GM19397 (cell line): ENCODE measurements around the gene AAK1.
"Not testable (repeated sequence)": the region's sequence is repeated elsewhere in the genome, so short reads cannot be mapped to it uniquely, and the experiment has no call there.

Experiments used
- ATAC-seq: cut with Tn5 transposase; IDR thresholded peaks from one replicate; pipeline ENCODE4 v1.9.1; 2021; ENCODE audit warnings: mild to moderate bottlenecking, moderate library complexity; ENCODE audit not compliant: unreplicated experiment

AAK1 gene

GRCh38 chr2:69628325-69629021 is 15.1 kb downstream of the AAK1 start:
- no peak for ATAC-seq

DNA sequence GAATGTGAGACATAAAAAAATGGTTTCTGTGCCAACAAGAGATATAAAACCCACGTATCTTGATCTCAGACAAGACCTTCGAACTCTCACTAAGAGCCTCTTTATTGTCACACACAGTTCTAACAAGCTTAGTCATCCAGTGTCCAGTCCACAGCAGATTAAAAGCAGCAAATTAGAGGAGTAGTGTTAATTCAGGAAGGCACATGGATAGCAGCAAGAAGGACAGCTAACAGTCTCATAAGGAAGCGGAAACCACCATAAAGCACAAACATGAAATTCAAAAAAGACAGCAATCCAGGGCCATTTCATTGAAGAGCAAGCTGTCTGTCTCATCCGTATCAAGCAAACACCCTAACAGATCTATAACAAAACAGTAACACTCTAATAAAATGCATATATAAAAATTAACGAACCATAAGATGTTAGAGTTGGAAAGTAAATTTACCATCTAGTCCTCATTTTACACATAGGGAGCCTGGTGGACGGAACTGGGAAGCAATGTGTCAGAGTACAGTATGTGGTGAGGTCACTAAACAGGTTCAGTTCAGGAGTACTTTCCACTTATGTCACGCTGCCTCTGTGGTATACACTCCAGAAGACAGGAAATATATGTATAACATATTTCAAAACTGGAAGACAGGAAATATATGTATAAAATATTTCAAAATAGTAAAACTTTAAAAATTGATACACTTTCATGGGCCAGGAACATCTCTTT is 18.3 kb downstream of the AAK1 start:
- no peak for ATAC-seq

- no peak for ATAC-seq
Observed at GRCh38 chr2:69624611-69625010, 18.9 kb downstream of the AAK1 start.

DNA sequence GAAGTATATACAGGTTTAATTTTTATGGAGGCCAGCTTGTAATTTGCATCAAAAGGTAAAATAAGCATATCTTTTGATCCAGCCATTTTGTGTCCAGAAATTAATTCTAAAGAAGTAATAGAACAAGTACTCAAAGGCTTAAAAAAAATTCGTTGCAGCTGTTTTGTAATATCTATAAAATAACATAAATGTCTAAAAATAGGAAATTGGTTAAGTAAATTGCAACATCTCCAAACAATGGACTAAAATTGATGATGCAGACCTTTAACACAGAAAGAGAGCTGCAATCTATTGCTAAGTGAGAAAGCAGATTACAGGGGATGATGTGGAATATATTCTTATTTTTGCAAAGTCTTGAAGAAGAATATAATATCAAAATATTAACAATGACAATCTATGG is 19.4 kb downstream of the AAK1 start:
- ATAC-seq, result no peak

GRCh38 chr2:69623236-69623635 is 20.3 kb downstream of the AAK1 start:
- no peak for ATAC-seq

DNA sequence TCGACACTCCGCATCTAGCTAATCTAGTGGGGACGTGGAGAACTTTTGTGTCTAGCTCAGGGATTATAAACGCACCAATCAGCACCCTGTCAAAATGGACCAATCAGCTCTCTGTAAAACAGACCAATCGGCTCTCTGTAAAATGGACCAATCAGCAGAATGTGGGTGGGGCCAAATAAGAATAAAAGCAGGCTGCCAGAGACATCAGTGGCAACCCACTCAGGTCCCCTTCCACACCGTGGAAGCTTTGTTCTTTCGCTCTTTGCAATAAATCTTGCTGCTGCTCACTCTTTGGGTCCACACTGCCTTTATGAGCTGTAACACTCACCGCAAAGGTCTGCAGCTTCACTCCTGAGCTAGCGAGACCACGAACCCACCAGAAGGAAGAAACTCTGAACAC is 20.7 kb downstream of the AAK1 start:
- ATAC-seq, result not testable (repeated sequence)

GRCh38 chr2:69622017-69622540 is 21.5 kb downstream of the AAK1 start:
- not testable (repeated sequence) for ATAC-seq

- ATAC-seq, result no peak
Observed at GRCh38 chr2:69621440-69621839, 22.1 kb downstream of the AAK1 start.

GRCh38 chr2:69620870-69621269 is 22.7 kb downstream of the AAK1 start:
- no peak for ATAC-seq

- ATAC-seq, result no peak
Observed at GRCh38 chr2:69619725-69620124, 23.8 kb downstream of the AAK1 start.

DNA sequence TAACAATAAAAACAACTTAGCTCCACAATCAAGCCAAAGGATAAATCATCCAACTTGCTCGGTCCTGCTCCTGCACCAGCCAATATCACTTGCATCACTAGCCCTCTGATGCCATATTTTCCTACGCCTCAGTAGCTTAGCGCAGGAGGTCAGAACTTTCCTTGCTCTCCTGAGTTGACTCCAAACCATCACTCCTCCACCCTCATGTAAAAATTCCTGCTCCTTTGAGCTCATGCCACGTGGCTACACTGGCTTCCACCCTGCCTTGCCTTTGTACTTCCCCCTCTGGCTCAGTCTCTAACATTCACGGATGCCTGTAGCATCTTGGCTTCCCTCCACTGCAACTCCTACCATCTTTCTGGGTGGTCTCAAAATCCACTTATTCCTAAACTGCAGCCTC is 25.2 kb downstream of the AAK1 start:
- ATAC-seq, result no peak

DNA sequence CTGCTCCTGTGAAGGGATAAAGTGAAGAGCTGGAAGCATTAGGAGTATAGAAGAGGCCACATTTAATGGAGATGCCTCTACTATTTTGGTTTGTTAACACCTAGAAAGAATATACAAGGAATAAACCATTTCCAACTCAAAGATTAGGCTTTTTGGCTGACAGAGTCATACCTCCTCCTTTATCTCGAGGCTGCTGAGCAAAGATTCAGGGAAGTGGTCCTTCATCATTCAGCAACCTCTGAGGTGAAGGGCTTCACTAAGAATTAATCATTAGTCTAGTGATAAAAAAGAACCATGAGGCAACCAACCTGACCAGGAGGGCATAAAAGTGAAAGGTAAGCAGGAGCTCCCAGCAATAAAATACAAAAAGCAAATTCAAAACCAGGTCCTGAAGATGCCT is 25.8 kb downstream of the AAK1 start:
- no peak for ATAC-seq

- no peak for ATAC-seq
Observed at GRCh38 chr2:69616755-69617154, 26.8 kb downstream of the AAK1 start.

- peak; percentile 50 for ATAC-seq
Observed at GRCh38 chr2:69615969-69616368, 27.6 kb downstream of the AAK1 start.

DNA sequence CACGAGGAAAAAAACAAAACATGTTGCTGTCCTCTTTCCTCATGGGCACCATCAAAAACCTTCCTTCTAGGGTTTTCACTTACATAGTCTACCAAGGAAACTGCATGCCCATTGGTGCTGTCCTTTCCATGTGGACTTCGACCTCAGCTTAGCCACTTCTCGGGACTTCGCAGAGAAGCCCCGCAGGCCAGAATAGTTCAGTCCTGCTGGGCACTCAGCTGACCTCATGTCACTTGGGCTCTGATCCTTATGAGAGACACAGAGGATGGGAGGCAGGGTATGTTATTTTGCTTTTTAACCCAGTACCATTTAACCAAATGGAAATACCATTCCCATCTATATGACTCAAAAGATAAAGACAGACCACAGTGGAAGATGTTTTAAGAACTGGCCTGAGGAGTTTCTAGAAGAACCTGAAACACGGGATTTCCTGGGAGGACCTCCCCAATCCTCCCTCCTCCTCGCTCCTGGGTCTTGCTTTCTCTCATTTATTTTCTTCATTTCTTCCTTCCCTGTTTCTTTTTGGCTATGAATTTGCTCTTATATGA is 28.4 kb downstream of the AAK1 start:
- ATAC-seq, result no peak

DNA sequence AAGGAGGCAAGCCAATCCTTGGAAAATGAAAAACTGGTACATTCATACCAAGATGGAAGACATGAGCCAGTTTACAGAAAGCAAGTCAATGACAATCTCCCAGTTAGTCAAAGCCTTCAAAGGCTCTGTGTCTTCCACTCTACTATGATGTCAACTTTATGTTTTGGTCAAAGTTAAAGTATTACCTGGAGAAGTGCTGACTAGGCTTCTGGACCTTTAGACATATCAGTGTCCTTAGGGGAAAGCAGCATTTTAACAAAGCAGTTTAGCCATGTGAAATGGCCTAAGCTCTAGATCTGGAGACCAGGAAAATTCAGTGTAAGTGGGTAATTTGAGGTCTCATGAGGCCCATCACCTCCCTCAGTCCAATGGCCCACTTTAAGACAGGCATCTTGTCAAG is 30.8 kb downstream of the AAK1 start:
- ATAC-seq, result no peak

DNA sequence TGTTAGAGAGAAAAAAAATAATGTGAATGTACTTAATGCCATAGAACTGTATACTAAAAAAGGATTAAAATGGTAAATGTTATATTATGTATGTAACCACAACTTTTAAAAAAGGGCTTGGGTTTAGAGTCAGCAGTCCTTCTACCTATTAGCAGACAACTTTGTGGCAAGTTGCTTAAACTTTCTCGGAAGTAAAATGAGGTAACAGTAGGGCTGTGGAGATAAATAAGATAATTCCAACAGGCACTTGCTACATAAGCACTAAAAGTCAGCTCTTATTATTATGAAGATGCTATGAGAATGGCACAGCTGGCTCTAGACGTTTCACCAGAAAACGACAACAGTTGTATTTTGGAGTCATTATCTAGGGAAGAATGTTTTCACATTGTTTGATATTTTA is 31.3 kb downstream of the AAK1 start:
- ATAC-seq, result no peak

- ATAC-seq, result no peak
Observed at GRCh38 chr2:69608109-69608508, 35.4 kb downstream of the AAK1 start.

DNA sequence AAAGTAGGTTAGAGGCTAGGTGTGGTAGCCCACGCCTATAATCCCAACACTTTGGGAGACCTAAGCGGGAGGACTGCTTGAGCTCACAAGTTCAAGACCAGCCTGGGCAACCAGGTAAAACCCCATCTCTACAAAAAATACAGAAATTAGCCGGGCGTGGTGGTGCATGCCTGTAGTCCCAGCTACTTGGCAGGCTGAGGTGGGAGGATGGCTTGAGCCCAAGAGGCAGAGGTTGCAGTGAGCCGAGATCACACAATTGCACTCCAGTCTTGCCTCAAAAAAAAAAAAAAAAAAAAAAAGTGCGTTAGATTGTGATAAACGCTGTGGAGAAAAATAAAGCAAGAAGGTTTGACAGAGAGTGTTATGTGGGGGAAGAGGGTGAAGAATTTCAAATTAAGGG is 36.8 kb downstream of the AAK1 start:
- ATAC-seq, result not testable (repeated sequence)

DNA sequence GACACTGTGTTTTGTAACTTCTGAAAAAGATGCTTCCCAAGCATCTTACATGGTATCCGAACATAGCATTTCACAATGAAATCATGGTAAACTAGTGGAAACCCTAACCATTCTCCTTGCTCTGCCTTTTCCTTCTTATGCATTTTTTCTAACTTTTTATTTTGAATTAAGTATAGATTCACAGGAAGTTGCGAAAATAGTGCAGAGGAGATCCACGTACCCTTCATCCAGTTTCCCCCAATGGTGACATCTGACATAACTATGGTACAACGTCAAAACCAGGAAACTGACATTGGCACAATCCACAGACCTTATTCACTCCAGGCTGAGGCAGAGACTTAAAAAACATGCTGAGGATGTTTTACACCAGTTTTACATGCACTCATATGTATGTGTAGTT is 38.3 kb downstream of the AAK1 start:
- ATAC-seq, result no peak

- no peak for ATAC-seq
Observed at GRCh38 chr2:69604836-69605235, 38.7 kb downstream of the AAK1 start.

GRCh38 chr2:69604026-69604678 is 39.4 kb downstream of the AAK1 start:
- no peak for ATAC-seq
